Bladder microvascular endothelial cell (primary cell): ENCODE data around the gene UGGT1. TPM values are rescaled to one million over a fixed set of nuclear protein-coding genes. Genes with fewer than 3 reads are reported as not detected.

Experiments
- total RNA-seq: library from RNA; depleted of rRNA; stranded (reverse); fragments of >200 nt; gene quantifications from 2 replicates; pipeline ENCODE4 v1.2.3, GENCODE V29; 2014

The UGGT1 gene
- 48.9 and 82.3 TPM in 2 replicates for total RNA-seq

GRCh38 chr2:128090945-128091725, at the start of gene UGGT1:
TSS of gene UGGT1 (plus strand) at chr2:128091200. CDS start at chr2:128091358, 158 bp downstream.

Other genes starting within 250 kb of the UGGT1 start
- 16.0 and 33.9 TPM in 2 replicates for gene POLR2D, start 233.0 kb upstream of the UGGT1 start, total RNA-seq
- 12.3 and 24.2 TPM in 2 replicates for gene AMMECR1L, start 205.2 kb upstream of the UGGT1 start, total RNA-seq
- 2.3 and 5.6 TPM in 2 replicates for gene SAP130, start 63.1 kb upstream of the UGGT1 start, total RNA-seq
- 6.8 and 31.2 TPM in 2 replicates for gene HS6ST1, start 227.7 kb downstream of the UGGT1 start, total RNA-seq